ENCODE results near the gene GLIPR1L1. TPM values are rescaled to one million over a fixed set of nuclear protein-coding genes. Genes with fewer than 3 reads are reported as not detected.

The GLIPR1L1 gene
- total RNA-seq, 2 experiments from 2014 or later, result not detected

DNA sequence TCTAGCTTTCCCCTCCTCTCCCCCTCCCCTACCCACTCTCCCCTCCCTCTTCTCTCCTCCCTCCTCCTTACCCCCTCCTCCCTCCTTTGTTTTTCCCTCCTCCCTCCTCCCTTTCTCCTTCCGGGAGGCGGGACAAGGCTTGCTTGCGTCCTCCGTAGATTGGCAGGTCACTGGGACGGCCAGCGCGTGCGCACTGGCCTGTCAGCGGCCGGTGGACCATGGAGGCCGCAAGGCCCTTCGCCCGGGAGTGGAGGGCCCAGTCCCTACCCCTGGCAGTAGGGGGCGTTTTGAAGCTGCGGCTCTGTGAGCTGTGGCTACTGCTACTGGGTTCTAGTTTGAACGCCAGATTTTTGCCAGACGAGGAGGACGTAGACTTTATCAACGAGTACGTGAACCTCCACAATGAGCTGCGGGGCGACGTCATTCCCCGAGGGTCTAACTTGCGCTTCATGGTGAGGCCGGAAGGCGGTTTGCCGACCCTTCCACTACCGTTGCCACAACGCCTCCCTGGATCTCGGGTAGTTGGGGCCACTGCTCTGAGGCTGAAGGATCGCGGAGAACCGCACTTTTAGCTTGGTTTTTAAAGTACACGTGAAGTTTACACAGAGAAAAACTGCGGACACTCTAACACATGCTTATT, 56.5 kb downstream of the GLIPR1L1 start, which contains the start of gene GLIPR1L2:
Gene GLIPR1L2, plus strand, starts transcription at position 191 of the 640 bp plus-strand sequence. Its CDS starts 28 bp downstream, at position 219.
- intact Hi-C loops (cut with micrococcal nuclease), result loop anchor here (5.0 kb wide), 3 partner anchors 44 to 116 kb away; partner anchors contain the start of gene GLIPR1
- POLR2A ChIA-PET, result interaction anchor here (0.9 to 1.5 kb wide), 5 partner anchors 86 to 1168 kb away, joined by 3 to 4 read pairs (median 3); partner anchors contain the start of genes GLIPR1, KRR1 and OSBPL8
- CTCF ChIA-PET, result interaction anchor here (0.6 to 3.4 kb wide), 27 partner anchors 8 to 560 kb away, joined by 3 to 28 read pairs (median 5); partner anchors contain the start of genes CAPS2, GLIPR1, GLIPR1L1 and KRR1
- H3K36me3 Mint-ChIP-seq (ENCODE audit: low read depth), result no peaks in the 10 kb centered on the region
- TF ChIP-seq, protein P1, sequence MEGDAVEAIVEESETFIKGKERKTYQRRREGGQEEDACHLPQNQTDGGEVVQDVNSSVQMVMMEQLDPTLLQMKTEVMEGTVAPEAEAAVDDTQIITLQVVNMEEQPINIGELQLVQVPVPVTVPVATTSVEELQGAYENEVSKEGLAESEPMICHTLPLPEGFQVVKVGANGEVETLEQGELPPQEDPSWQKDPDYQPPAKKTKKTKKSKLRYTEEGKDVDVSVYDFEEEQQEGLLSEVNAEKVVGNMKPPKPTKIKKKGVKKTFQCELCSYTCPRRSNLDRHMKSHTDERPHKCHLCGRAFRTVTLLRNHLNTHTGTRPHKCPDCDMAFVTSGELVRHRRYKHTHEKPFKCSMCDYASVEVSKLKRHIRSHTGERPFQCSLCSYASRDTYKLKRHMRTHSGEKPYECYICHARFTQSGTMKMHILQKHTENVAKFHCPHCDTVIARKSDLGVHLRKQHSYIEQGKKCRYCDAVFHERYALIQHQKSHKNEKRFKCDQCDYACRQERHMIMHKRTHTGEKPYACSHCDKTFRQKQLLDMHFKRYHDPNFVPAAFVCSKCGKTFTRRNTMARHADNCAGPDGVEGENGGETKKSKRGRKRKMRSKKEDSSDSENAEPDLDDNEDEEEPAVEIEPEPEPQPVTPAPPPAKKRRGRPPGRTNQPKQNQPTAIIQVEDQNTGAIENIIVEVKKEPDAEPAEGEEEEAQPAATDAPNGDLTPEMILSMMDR (IDR thresholded peaks at IDR 0.05), result peak; percentile 67
- peak within 1 kb of the TSS; percentile 87 for H3K4me3 Mint-ChIP-seq
- peak within 1 kb of the TSS; percentile 95 for H3K27ac Mint-ChIP-seq
- H3K4me1 Mint-ChIP-seq (ENCODE audit: low read depth), result peaks cover 36% of the 10 kb centered on the region
- no peaks in the 10 kb centered on the region for H3K27me3 Mint-ChIP-seq
- peak; percentile 93 for DNase-seq
- ATAC-seq, result peak; percentile 97
- H3K9me3 Mint-ChIP-seq, result peaks cover 4% of the 10 kb centered on the region

DNA sequence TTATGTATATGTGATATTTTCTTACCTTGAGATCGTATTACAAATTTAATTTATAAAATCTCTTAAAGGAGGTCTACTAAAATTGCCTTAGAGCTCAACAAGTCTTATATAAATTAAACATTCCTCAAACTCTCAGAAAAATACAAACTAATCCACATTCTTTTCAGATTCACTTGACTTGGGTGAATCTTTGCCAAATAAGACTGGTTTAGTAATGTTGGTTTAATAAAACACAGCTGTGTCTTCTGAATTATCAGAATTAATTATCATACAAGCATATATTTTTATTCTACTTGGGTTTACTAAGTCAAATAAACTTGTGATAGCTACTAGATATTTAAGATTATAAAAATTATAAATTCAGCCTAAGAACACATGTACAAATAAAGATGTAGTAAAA, 69.8 kb downstream of the GLIPR1L1 start:
- TF ChIP-seq, protein P1 (IDR thresholded peaks at IDR 0.05), result no peak
- no peak overlapping the region for H3K27ac Mint-ChIP-seq
- POLR2A ChIA-PET, result no interaction called here
- no peaks in the 10 kb centered on the region for H3K27me3 Mint-ChIP-seq
- H3K36me3 Mint-ChIP-seq (ENCODE audit: low read depth), result no peaks in the 10 kb centered on the region
- no peaks in the 10 kb centered on the region for H3K4me1 Mint-ChIP-seq (ENCODE audit: low read depth)
- ATAC-seq (no peak), DNase-seq (no peak)
- no peak overlapping the region for H3K4me3 Mint-ChIP-seq
- H3K9me3 Mint-ChIP-seq, result no peaks in the 10 kb centered on the region
- CTCF ChIA-PET, result interaction anchor here (0.9 to 1.1 kb wide), 2 partner anchors 13 to 81 kb away, joined by 3 to 4 read pairs; partner anchors contain the start of gene GLIPR1L2
- intact Hi-C loops (cut with micrococcal nuclease), result no loop called here

DNA sequence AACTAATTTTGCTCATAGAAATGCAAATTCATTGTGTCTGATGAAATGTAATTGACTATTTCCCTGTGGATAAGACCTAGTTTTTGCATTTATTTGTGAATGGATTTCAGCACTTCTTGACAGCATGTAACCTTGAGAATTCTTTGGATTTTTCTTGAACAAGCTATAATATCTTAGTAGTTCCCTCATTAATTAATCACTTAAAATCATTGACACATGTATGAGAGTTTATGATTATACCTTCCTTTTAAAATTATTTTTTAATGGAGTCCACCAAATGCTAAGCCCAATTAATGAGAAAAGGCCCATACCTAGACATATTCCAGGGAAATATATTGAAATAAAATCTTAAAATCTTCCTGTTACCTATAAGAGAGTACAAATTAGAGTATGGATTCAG, 73.2 kb downstream of the GLIPR1L1 start:
- no peak overlapping the region for H3K27ac Mint-ChIP-seq
- POLR2A ChIA-PET, result interaction anchor here (0.8 kb wide), 1 partner anchor 9 kb away, joined by 3 read pairs; no protein-coding TSS in a partner anchor
- H3K9me3 Mint-ChIP-seq, result no peaks in the 10 kb centered on the region
- intact Hi-C loops (cut with micrococcal nuclease), result no loop called here
- CTCF ChIA-PET, result no interaction called here
- no peaks in the 10 kb centered on the region for H3K36me3 Mint-ChIP-seq (ENCODE audit: low read depth)
- TF ChIP-seq, protein P1 (IDR thresholded peaks at IDR 0.05), result no peak
- no peaks in the 10 kb centered on the region for H3K27me3 Mint-ChIP-seq
- DNase-seq (no peak), ATAC-seq (no peak)
- H3K4me1 Mint-ChIP-seq (ENCODE audit: low read depth), result no peaks in the 10 kb centered on the region
- no peak overlapping the region for H3K4me3 Mint-ChIP-seq

DNA sequence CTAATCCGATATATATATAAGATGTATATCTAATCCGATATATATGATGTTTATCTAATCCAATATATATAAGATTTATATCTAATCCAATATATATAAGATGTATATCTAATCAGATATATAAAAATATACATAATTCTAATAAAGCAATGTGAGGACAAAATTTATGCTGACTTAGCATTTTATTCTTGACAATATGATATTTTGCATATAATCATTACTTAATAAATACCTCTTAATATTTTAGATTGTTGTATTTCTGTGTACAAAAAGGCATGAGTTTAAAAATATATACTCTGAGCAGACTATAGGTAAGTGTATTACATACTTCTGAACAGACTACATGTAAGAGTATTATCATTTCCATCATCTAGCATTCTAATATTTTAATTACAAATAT, 75.4 kb downstream of the GLIPR1L1 start:
- POLR2A ChIA-PET, result no interaction called here
- H3K27ac Mint-ChIP-seq, result no peak overlapping the region
- no peaks in the 10 kb centered on the region for H3K36me3 Mint-ChIP-seq (ENCODE audit: low read depth)
- intact Hi-C loops (cut with micrococcal nuclease), result no loop called here
- no peak overlapping the region for H3K4me3 Mint-ChIP-seq
- DNase-seq, result no peak
- H3K9me3 Mint-ChIP-seq, result no peaks in the 10 kb centered on the region
- TF ChIP-seq, protein P1 (IDR thresholded peaks at IDR 0.05), result no peak
- CTCF ChIA-PET, result no interaction called here
- no peaks in the 10 kb centered on the region for H3K4me1 Mint-ChIP-seq (ENCODE audit: low read depth)
- no peaks in the 10 kb centered on the region for H3K27me3 Mint-ChIP-seq
- no peak for ATAC-seq

DNA sequence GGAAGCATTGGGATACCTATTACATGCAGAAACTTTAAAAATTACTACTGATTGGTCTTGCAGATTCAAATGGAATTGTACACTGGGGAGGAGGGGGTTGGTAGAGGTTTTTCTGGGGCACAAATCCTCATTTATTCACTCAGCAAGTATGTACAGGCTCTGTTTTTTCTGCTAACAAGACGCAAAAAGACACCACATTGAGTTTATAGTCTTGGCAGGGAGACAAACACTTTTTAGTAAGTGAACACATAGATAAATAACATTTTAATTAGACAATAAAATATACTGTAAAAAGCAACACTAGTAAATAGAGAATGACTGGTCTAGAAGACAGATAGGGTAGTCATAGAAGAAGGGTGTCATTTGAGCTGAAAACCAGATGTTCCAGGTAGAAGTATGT, 80.2 kb downstream of the GLIPR1L1 start:
- H3K36me3 Mint-ChIP-seq (ENCODE audit: low read depth), result no peaks in the 10 kb centered on the region
- no peak overlapping the region for H3K27ac Mint-ChIP-seq
- H3K4me1 Mint-ChIP-seq (ENCODE audit: low read depth), result no peaks in the 10 kb centered on the region
- POLR2A ChIA-PET, result interaction anchor here (0.9 kb wide), 1 partner anchor 38 kb away, joined by 3 read pairs; no protein-coding TSS in a partner anchor
- no peaks in the 10 kb centered on the region for H3K27me3 Mint-ChIP-seq
- no peak for ATAC-seq
- no peaks in the 10 kb centered on the region for H3K9me3 Mint-ChIP-seq
- TF ChIP-seq, protein P1 (IDR thresholded peaks at IDR 0.05), result no peak
- no peak overlapping the region for H3K4me3 Mint-ChIP-seq
- CTCF ChIA-PET, result interaction anchor here (1.1 kb wide), 1 partner anchor 23 kb away, joined by 4 read pairs; no protein-coding TSS in a partner anchor
- intact Hi-C loops (cut with micrococcal nuclease), result no loop called here
- DNase-seq, result no peak

Measured in activated CD8-positive, alpha-beta T cell treated with anti-CD3 and anti-CD28 coated beads for 36 hours (primary cell).